Prostate gland (tissue), 1 donor: ENCODE data around the gene ZNF432.

Source experiments
- POLR2A ChIP-seq: fragments of 450-650 bp; IDR thresholded peaks from one replicate; pipeline ENCODE4 v1.6.1; 2016; ENCODE audit warnings: antibody characterized with exemption, mild to moderate bottlenecking
- POLR2AphosphoS5 ChIP-seq: sonication (generic); formaldehyde crosslinking; IDR thresholded peaks from one replicate; pipeline ENCODE4 v1.6.1; 2017; ENCODE audit warnings: antibody characterized with exemption

GRCh38 chr19:52020506-52020905 lies 28.1 kb downstream of the ZNF432 start:
- TF ChIP-seq POLR2A: no peak
- no peak for TF ChIP-seq POLR2AphosphoS5
